Activated CD4-positive, alpha-beta T cell treated with anti-CD3 and anti-CD28 coated beads, Interleukin-2, amount 50 U/mL, for 48 hours (primary cell): ENCODE results near the gene SHANK3.

Experiments used
- DNase-seq, 2 experiments: peaks; one replicate each; pipeline ENCODE4 v3.0.0-alpha.2; 2020

SHANK3 gene

GRCh38 chr22:50700387-50701075, 27.9 kb downstream of the SHANK3 start:
- DNase-seq, result no peak

GRCh38 chr22:50701076-50701419, 28.4 kb downstream of the SHANK3 start:
- no peak for DNase-seq

GRCh38 chr22:50701428-50702154, 29.0 kb downstream of the SHANK3 start:
- no peak for DNase-seq

GRCh38 chr22:50702261-50702671, 29.6 kb downstream of the SHANK3 start:
- DNase-seq, result no peak

- DNase-seq, result no peak
Observed at GRCh38 chr22:50702821-50703725, 30.4 kb downstream of the SHANK3 start.

GRCh38 chr22:50703726-50704509, 31.3 kb downstream of the SHANK3 start:
- no peak for DNase-seq

GRCh38 chr22:50704510-50705218, 32.0 kb downstream of the SHANK3 start:
- DNase-seq, result no peak

- no peak for DNase-seq
Observed at GRCh38 chr22:50705219-50705691, 32.6 kb downstream of the SHANK3 start.

- no peak for DNase-seq
Observed at GRCh38 chr22:50705851-50706351, 33.3 kb downstream of the SHANK3 start.

- no peak for DNase-seq
Observed at GRCh38 chr22:50706481-50707125, 34.0 kb downstream of the SHANK3 start.

- no peak for DNase-seq
Observed at GRCh38 chr22:50708474-50708873, 35.9 kb downstream of the SHANK3 start.

GRCh38 chr22:50708996-50709395, 36.4 kb downstream of the SHANK3 start:
- DNase-seq, result no peak

GRCh38 chr22:50710221-50710620, 37.6 kb downstream of the SHANK3 start:
- DNase-seq, result no peak

- DNase-seq, result no peak
Observed at GRCh38 chr22:50710886-50711285, 38.3 kb downstream of the SHANK3 start.

GRCh38 chr22:50711446-50712340, 39.1 kb downstream of the SHANK3 start:
- DNase-seq, result no peak

- DNase-seq, result no peak
Observed at GRCh38 chr22:50712341-50713007, 39.9 kb downstream of the SHANK3 start.

GRCh38 chr22:50713008-50713385, 40.4 kb downstream of the SHANK3 start:
- DNase-seq, result no peak

- DNase-seq, result no peak
Observed at GRCh38 chr22:50713571-50714056, 41.0 kb downstream of the SHANK3 start.

GRCh38 chr22:50714150-50714549, 41.5 kb downstream of the SHANK3 start:
- DNase-seq, result no peak
